ENCODE results near the gene PHF2. TPM values are rescaled to one million over a fixed set of nuclear protein-coding genes. Genes with fewer than 3 reads are reported as not detected.

PHF2 gene
- total RNA-seq, 1 experiment from 2014 or later = 6.3 TPM

GRCh38 chr9:93596399-93596798 is 20.0 kb downstream of the PHF2 start:
- in situ Hi-C loops (cut with HindIII; ENCODE audit: low sequenced_read_pairs) = no loop called here

GRCh38 chr9:93597142-93597706 is 20.8 kb downstream of the PHF2 start:
- no peak for DNase-seq (ENCODE audit: low spot score)
- in situ Hi-C loops (cut with HindIII; ENCODE audit: low sequenced_read_pairs) = no loop called here

More at GRCh38 chr9:93596399-93596798, 20.0 kb downstream of the PHF2 start:
- DNase-seq (ENCODE audit: low spot score) = no peak

- in situ Hi-C loops (cut with HindIII; ENCODE audit: low sequenced_read_pairs) = no loop called here
- DNase-seq (ENCODE audit: low spot score) = peak; percentile 64
Observed at GRCh38 chr9:93597871-93598646, 21.7 kb downstream of the PHF2 start.

GRCh38 chr9:93598647-93599241 is 22.4 kb downstream of the PHF2 start:
- DNase-seq (ENCODE audit: low spot score) = peak; percentile 69
- in situ Hi-C loops (cut with HindIII; ENCODE audit: low sequenced_read_pairs) = no loop called here

DNA sequence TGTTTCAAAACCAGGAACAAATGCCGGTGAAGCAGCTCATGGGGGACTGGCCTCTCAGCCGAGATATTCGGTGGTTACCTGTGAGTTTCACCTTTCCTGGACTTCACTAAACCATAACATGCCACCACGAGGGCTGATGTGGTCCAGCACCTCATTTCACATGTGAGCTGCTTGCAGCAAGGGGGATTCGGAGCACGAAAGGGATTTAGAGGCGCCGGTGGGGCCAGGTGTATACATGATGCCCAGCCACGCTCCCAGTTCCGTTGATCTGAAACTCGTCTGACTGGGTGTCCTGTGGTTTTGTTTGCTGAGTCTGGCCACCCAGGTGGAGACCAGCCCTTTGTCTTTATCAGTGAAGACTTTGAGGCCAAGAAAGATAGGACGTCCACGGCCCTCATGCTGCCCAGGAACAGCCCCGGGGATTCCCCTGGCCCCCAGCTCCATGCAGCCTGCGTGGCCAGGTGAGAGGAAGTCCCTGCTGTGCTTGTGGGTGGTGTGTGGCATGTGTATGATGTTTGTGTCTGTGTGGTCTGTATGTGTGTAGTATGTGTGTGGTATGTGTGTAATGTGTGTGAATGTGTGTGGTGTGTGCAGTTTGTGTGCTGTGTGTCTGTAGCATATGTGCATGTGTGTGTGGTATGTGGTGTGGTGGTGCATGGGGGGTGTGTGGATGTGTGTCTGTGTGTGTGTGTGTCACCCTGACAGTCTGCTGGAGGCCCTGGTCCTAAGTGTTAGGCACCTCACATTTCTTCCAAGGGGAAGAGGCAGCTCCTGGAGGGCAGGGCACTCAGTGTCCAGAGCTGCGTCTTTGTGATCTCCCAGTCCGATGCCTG is 23.4 kb downstream of the PHF2 start:
- in situ Hi-C loops (cut with HindIII; ENCODE audit: low sequenced_read_pairs) = no loop called here
- DNase-seq (ENCODE audit: low spot score) = peak; percentile 36

DNA sequence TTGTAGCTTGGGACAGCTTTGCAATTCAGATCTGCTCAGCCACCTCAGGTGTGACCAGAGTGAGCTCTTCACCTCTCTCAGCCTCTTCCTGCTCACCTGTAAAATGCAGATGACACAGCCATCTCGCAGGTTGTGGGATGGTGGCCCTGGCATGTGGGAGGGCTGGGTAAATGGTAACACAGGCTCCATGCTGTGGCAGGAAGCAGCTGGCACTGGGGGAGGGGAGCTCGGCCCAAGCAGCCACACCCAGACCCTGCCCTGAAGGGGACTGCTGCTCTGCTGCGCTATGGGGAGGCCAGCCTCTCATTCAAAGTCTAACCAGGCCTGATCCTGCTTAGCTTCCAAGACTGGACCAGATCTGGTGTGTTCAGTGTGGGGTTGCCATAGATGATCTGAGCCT is 24.1 kb downstream of the PHF2 start:
- DNase-seq (ENCODE audit: low spot score) = no peak
- in situ Hi-C loops (cut with HindIII; ENCODE audit: low sequenced_read_pairs) = no loop called here

DNA sequence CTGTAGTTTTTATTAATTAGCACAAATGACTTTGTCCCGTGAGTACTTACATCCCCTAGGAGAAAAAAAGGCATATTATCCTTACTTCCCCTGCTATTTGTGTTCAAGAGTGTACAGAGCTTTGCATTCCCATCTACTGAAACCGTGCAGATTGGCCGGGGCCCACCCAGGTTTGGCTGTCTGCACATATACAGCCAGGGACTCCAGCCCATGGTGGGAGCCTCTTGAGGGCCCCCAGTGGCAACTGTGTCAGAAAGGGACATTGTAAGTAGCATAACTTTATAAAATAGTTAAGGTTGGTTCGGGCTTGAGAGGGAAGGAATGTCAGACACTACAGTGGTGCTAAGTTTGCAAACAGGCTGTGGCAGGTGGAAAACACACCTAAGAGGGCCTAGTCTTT is 24.7 kb downstream of the PHF2 start:
- in situ Hi-C loops (cut with HindIII; ENCODE audit: low sequenced_read_pairs) = no loop called here
- no peak for DNase-seq (ENCODE audit: low spot score)

GRCh38 chr9:93601666-93602065 is 25.3 kb downstream of the PHF2 start:
- peak; percentile 41 for DNase-seq (ENCODE audit: low spot score)
- in situ Hi-C loops (cut with HindIII; ENCODE audit: low sequenced_read_pairs) = no loop called here

GRCh38 chr9:93603011-93603410 is 26.6 kb downstream of the PHF2 start:
- in situ Hi-C loops (cut with HindIII; ENCODE audit: low sequenced_read_pairs) = no loop called here
- DNase-seq (ENCODE audit: low spot score) = no peak

DNA sequence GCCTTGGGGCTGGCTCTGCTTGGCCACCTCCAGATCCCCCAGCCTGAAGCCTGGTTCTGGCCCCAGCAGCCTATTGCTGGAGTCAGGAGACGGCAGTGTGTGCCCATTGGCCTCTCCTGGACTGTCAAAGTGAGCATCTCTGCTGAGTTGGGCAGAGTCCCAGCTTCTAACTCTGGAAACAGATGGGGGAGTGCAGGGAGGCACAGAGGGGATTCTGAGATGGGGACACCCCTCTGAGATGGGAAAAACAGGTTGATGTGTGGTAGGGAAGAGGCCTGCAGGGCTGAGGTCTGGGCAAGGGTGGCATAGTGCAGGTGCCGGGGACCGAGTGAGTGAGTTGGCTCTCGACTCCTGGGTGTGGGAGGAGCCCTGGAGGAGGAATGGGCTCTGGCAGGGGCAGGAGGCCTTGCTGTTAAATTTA is 27.5 kb downstream of the PHF2 start:
- in situ Hi-C loops (cut with HindIII; ENCODE audit: low sequenced_read_pairs) = no loop called here
- peak; percentile 86 for DNase-seq (ENCODE audit: low spot score)

DNA sequence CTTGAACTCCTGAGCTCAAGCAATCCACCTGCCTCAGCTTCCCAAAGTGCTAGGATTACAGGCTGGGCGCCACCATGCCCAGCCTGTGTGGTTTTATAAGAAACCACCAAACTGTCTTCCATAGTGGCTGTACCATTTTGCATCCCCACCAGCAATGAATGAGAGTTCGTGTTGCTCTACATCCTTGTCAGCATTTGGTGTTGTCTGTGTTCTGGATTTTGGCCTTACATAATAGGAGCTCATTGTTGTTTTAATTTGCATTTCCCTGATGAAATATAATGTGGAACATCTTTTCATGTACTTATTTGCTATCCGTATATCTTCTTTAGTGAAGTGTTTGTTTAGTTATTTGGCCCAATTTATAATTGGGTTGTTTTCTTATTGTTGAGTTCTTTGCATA is 29.8 kb downstream of the PHF2 start:
- DNase-seq (ENCODE audit: low spot score) = no peak
- in situ Hi-C loops (cut with HindIII; ENCODE audit: low sequenced_read_pairs) = no loop called here

DNA sequence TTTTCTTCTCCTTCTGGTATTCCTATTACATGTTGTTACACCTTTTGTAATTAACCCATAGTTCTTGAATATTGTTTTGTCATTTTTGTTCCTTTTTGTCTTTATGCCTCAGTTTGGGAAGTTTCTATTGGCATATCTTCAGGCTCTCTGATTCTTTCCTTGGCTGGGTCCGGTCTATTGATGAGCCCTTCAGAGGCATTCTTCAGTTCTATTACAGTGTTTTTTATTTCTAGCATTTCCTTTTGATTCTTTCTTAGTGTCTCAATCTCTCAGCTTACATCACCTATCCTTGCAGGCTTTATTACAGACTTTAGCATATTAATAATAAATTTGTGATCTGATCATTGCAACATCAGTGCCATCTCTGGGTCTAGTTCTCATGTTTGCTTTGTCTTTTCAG is 33.8 kb downstream of the PHF2 start:
- in situ Hi-C loops (cut with HindIII; ENCODE audit: low sequenced_read_pairs) = no loop called here
- no peak for DNase-seq (ENCODE audit: low spot score)

DNA sequence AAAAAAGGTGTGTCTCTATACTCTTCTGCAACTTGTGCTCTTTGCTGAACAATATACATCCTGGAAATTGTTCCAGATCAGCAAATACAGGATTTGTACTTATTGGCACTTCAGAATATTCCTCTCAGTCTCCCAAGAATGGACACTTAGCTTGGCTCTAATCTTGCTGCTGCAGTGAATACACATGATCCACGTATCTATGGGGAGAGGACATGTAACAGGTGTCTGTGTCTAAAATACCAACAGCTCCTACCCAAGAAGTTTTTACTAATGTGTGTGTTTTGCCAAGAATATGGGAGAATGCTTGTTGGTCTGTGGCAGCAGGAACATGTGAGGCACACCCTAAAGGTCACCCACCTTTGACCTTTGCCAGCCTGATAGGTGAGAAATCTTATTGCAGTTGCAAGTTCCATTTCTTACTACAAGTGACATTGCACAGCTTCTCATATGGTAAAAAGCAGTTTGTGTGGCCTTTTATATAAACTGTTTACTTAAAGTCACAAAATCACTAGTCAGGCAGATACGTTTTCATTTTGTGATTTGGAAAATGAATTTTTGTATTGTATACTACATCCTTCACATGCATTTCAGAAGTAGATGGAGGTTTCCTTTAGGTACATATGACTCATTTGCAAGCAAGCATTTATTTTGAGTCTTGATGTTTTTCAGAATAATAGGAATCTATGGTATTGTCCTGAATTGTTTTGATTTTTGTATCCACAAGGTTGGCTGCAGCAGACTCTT is 35.8 kb downstream of the PHF2 start:
- in situ Hi-C loops (cut with HindIII; ENCODE audit: low sequenced_read_pairs) = no loop called here
- no peak for DNase-seq (ENCODE audit: low spot score)

DNA sequence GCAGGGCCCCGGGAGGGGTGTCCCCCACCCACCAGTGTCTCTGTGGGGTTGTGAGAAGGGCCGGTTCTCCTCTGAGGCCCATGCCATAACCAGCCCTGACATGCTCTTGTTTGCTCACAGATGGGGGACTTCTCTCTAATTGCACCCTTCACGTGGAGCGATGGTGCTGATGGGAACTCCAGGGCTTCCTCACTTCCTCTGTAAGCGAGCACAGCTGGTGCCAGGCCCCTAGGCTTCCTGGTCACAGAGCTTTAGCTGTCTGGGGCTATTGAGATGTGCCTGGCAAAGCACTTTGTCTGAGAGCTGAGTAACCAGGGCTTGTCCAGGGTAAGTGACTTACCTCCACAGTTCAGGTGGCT is 36.4 kb downstream of the PHF2 start:
- no peak for DNase-seq (ENCODE audit: low spot score)
- in situ Hi-C loops (cut with HindIII; ENCODE audit: low sequenced_read_pairs) = no loop called here

- in situ Hi-C loops (cut with HindIII; ENCODE audit: low sequenced_read_pairs) = no loop called here
- DNase-seq (ENCODE audit: low spot score) = no peak
Observed at GRCh38 chr9:93613174-93613573, 36.8 kb downstream of the PHF2 start.

DNA sequence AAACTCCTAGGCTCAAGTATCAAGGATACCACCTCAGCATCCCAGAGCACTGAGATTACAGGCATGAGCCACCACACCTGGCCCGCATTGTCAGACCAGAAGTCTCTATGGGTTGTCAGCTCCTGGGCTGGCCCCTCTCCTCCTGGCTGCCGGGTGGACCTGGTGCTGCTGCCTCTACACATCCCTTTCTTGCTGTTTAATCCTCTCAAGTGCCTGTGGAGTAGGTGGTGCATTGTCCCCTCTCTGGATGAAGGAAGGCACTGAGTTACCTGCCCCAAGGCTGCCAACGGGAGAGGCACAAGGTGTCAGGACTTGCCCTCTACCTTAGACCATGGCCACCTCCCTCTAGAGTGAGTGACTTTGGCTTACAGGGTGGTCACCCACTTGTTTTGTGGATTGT is 37.4 kb downstream of the PHF2 start:
- in situ Hi-C loops (cut with HindIII; ENCODE audit: low sequenced_read_pairs) = no loop called here
- no peak for DNase-seq (ENCODE audit: low spot score)

- in situ Hi-C loops (cut with HindIII; ENCODE audit: low sequenced_read_pairs) = no loop called here
- no peak for DNase-seq (ENCODE audit: low spot score)
Observed at GRCh38 chr9:93614830-93615468, 38.6 kb downstream of the PHF2 start.

DNA sequence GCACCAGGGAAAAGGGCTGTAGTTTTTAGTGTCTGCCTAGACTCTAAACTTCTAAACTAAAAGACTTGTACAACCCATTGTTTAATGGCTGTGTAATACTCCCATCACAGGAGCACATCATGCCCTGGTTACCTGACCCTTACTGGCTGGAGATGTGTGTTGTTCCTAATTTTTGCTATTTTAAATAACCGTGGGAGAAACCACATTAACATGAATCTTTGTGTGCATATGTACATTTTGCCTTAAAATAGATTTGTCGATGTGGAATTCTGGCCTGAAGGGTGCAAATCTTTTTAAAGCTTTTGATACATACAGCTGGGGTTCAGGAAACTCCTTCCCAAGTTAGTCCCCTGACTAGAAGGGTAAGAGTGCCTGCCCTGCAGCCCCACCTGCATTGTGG is 39.7 kb downstream of the PHF2 start:
- DNase-seq (ENCODE audit: low spot score) = no peak
- in situ Hi-C loops (cut with HindIII; ENCODE audit: low sequenced_read_pairs) = no loop called here

DNA sequence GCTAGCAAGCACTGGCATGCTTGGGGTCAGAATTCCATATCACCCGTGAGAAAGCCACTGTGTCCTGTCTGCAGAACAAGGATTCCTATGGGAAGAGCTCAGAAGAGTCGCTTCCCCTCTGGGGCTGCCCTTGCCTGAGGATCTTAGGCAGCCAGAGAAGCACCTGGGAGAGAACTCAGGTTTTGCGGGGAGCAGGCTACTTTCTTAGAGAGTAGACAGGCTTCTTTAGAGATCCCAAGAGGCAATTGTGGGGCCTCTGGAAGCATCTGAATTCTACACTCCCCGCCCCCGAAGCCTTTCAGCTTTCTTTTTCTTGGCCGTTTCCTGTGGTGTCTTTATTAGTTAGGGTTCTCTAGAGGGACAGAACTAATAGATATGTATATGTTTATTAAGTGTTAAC is 40.9 kb downstream of the PHF2 start:
- DNase-seq (ENCODE audit: low spot score) = no peak
- in situ Hi-C loops (cut with HindIII; ENCODE audit: low sequenced_read_pairs) = no loop called here
